GM23248 (cell line): ENCODE data around the gene BAIAP2L2.

Experiments
- EZH2 ChIP-seq: fragments of 200-600 bp; sonication (generic); IDR thresholded peaks from 2 replicates; pipeline ENCODE4 v1.6.1; 2018; ENCODE audit warnings: antibody characterized with exemption, mild to moderate bottlenecking; ENCODE audit not compliant: insufficient read depth, poor library complexity, severe bottlenecking
- EZH2phosphoT487 ChIP-seq: fragments of 200-600 bp; sonication (generic); IDR thresholded peaks from 2 replicates; pipeline ENCODE4 v1.6.1; 2018; ENCODE audit warnings: antibody characterized with exemption, moderate library complexity, mild to moderate bottlenecking, low read depth; ENCODE audit not compliant: insufficient read depth

DNA sequence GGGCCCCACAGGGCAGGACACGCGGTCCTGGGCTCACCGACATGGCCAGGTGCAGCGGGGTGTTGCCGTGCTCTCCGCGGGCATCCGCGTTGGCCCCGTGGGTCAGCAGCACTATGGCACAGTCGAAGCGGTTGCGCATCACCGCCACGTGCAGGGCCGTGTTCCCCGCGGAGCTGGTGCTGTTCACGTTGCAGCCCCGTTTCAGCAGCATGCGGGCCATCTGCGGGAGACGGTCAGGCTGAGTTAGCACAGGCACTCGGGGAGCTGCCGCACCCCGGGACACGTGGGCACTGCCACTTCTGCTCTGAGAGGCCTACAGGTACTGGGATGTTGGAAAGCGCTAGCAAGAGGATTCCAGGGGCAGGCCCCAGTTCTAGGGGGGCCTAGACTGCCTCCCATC, 22.3 kb upstream of the BAIAP2L2 start:
- TF ChIP-seq EZH2: no peak
- no peak for TF ChIP-seq EZH2phosphoT487
